K562 (cell line): ENCODE results near the gene APOM. TPM values are rescaled to one million over a fixed set of nuclear protein-coding genes. Genes with fewer than 3 reads are reported as not detected.
A peak's percentile ranks its signal among the peaks of the same experiment; 100 is the strongest.

Source experiments
- BRD4 ChIP-seq: fragments of 200-600 bp; sonication (generic); IDR thresholded peaks from 2 replicates; pipeline ENCODE4 v1.6.1; 2017; ENCODE audit warnings: inconsistent platforms
- CBX8 ChIP-seq: fragments of 200-600 bp; sonication (generic); IDR thresholded peaks from 2 replicates; pipeline ENCODE4 v1.6.1; 2012; ENCODE audit warnings: borderline replicate concordance, mixed run types, low read depth, mild to moderate bottlenecking, moderate library complexity, mixed read lengths, low read length, control low read depth, inconsistent platforms; ENCODE audit not compliant: poor library complexity, severe bottlenecking; ENCODE audit errors: extremely low read depth
- FOXA3 ChIP-seq, 2 experiments: fragments of 450-650 bp in 1 of 2; sonication (generic) in 1 of 2; formaldehyde crosslinking; IDR thresholded peaks in 1 of 2; conservative IDR thresholded peaks in 1 of 2; 2 replicates each; pipeline versions ENCODE4 v1.4.0 to v1.8.0; 2020 to 2022; ENCODE audit warnings: mild to moderate bottlenecking in 2 of 2, missing genetic modification reagents in 1 of 2
- FOXM1 ChIP-seq, 2 experiments: fragments of 450-650 bp in 1 of 2; sonication (generic) in 1 of 2; formaldehyde crosslinking in 1 of 2; IDR thresholded peaks; 2 replicates each; pipeline versions ENCODE4 v1.6.1 to v1.9.0; 2017 to 2022; ENCODE audit warnings: low read depth in 2 of 2, mild to moderate bottlenecking in 2 of 2, missing genetic modification reagents in 1 of 2, moderate library complexity in 1 of 2
- FOXP4 ChIP-seq: sonication (generic); formaldehyde crosslinking; IDR thresholded peaks from 2 replicates; pipeline ENCODE4 v1.8.0; 2022; ENCODE audit warnings: mild to moderate bottlenecking, missing genetic modification reagents, borderline replicate concordance
- KLF16 ChIP-seq: IDR thresholded peaks from 2 replicates; pipeline ENCODE4 v1.6.1; 2016; ENCODE audit warnings: antibody characterized with exemption
- KLF6 ChIP-seq: fragments of 250-450 bp; sonication (Bioruptor Pico); IDR thresholded peaks from 2 replicates; pipeline ENCODE4 v1.4.0; 2020; ENCODE audit warnings: mild to moderate bottlenecking, moderate library complexity, borderline replicate concordance
- NFATC3 ChIP-seq: fragments of 450-650 bp; IDR thresholded peaks from 2 replicates; pipeline ENCODE4 v1.6.1; 2017; ENCODE audit warnings: mild to moderate bottlenecking
- NR2C2 ChIP-seq, 2 experiments: fragments of 200-800 bp in 1 of 2; sonication (Bioruptor generic) in 1 of 2; sonication (generic) in 1 of 2; formaldehyde crosslinking in 1 of 2; IDR thresholded peaks; 2 replicates each; pipeline versions ENCODE4 v1.6.1 to v1.8.0; 2016 to 2022; ENCODE audit warnings: mild to moderate bottlenecking in 1 of 2, missing compliant biosample characterization in 1 of 2, missing genetic modification characterization in 1 of 2, missing genetic modification reagents in 1 of 2
- NUFIP1 ChIP-seq: fragments of 450-650 bp; IDR thresholded peaks from 2 replicates; pipeline ENCODE4 v1.6.1; 2018; ENCODE audit not compliant: partially characterized antibody
- PCBP1 ChIP-seq: fragments of 200-400 bp; formaldehyde crosslinking; IDR thresholded peaks from 2 replicates; pipeline ENCODE4 v1.6.1; 2018; ENCODE audit warnings: mild to moderate bottlenecking, low read depth, low read length; ENCODE audit not compliant: poor library complexity, severe bottlenecking
- RHOXF2B ChIP-seq: fragments of 250-450 bp; sonication (Bioruptor Pico); conservative IDR thresholded peaks from 2 replicates; pipeline ENCODE4 v1.5.1; 2021
- RNF2 ChIP-seq: sonication (generic); IDR thresholded peaks from 2 replicates; pipeline ENCODE4 v1.6.1; 2016
- SPI1 ChIP-seq: IDR thresholded peaks from 2 replicates; pipeline ENCODE4 v1.6.1; 2011; ENCODE audit warnings: low read depth, low read length, control low read depth, borderline replicate concordance
- THAP12 ChIP-seq: fragments of 250-450 bp; sonication (Bioruptor Pico); IDR thresholded peaks from 2 replicates; pipeline ENCODE4 v1.9.0; 2021; ENCODE audit warnings: mild to moderate bottlenecking, inconsistent platforms
- ZMIZ1 ChIP-seq, 2 experiments: fragments of 150-350 bp in 1 of 2; IDR thresholded peaks; 2 replicates each; pipeline ENCODE4 v1.6.1; 2012 to 2016; ENCODE audit warnings: low read depth in 2 of 2, low read length in 2 of 2, mild to moderate bottlenecking in 1 of 2, moderate library complexity in 1 of 2
- ZNF274 ChIP-seq: IDR thresholded peaks from 2 replicates; pipeline ENCODE4 v1.6.1; 2011; ENCODE audit warnings: low read depth, mild to moderate bottlenecking, low read length, moderate library complexity, borderline replicate concordance
- ZZZ3 ChIP-seq: fragments of 450-650 bp; IDR thresholded peaks from 2 replicates; pipeline ENCODE4 v1.6.1; 2016; ENCODE audit warnings: antibody characterized with exemption, mild to moderate bottlenecking, moderate library complexity
- polyA plus RNA-seq, 8 experiments: library from polyadenylated mRNA; depleted of rRNA in 4 of 8; stranded (reverse) in 5 of 8; unstranded in 3 of 8; fragments of >200 nt; fragmentation: Nextera tagmentation in 2 of 8; fragmentation: Illumina TruSeq in 1 of 8; extraction: Ambion mirVana in 2 of 8; extraction: Trizol in 1 of 8; gene quantifications; 2 replicates each; pipeline versions ENCODE4 v1.2.1 to v1.2.3, GENCODE V29; 2011 to 2014; ENCODE audit warnings: inconsistent platforms in 1 of 8, missing spikeins in 1 of 8
- total RNA-seq, 7 experiments: library from RNA; depleted of rRNA in 6 of 7; stranded (reverse); fragments of >200 nt in 6 of 7; fragmentation: Illumina TruSeq in 2 of 7; extraction: Trizol in 2 of 7; gene quantifications; 2 replicates each; pipeline versions ENCODE4 v1.2.1 to v1.2.3, GENCODE V29; 2011 to 2021; ENCODE audit warnings: low replicate concordance in 1 of 7

APOM gene
- total and polyA plus RNA-seq, 9 of the 15 experiments (the other 6 are each of a cell fraction or from before 2014, with no cell fraction given), result 5.7 to 24.3 (median 10.4) TPM

GRCh38 chr6:31619805-31620585 is 35.7 kb upstream of the APOM start (continued):
- peak; percentile 92 for TF ChIP-seq FOXM1 (IDR thresholded peaks at IDR 0.05; ENCODE audit: low read depth)
- TF ChIP-seq FOXM1 (CRISPR knock-in tag; IDR thresholded peaks at IDR 0.05; ENCODE audit: low read depth), result peak; percentile 33; the same call in 1 of the 2 replicates
- TF ChIP-seq ZMIZ1 (IDR thresholded peaks at IDR 0.05; ENCODE audit: low read depth in 2 of 2, low read length in 2 of 2), result peak in 1 of 2 experiments; percentile 47; a peak in 1 of 4 replicates
- TF ChIP-seq PCBP1, result no peak
- TF ChIP-seq BRD4, result no peak
- TF ChIP-seq SPI1, result no peak
- no peak; the same call in 1 of the 2 replicates for TF ChIP-seq KLF16
- no peak for TF ChIP-seq ZNF274
- TF ChIP-seq ZZZ3, result no peak
- peak; percentile 96 for TF ChIP-seq THAP12 (CRISPR knock-in tag)
- TF ChIP-seq FOXA3 (CRISPR knock-in tag; conservative IDR thresholded peaks at IDR 0.05 in 1 of 2, IDR thresholded peaks at IDR 0.05 in 1 of 2), result peak in 1 of 2 experiments; percentile 43; a peak in 1 of 4 replicates
- TF ChIP-seq KLF6 (CRISPR knock-in tag), result peak; percentile 80; the same call in 1 of the 2 replicates
- peak; percentile 69 for TF ChIP-seq RNF2
- no peak for TF ChIP-seq NUFIP1
- TF ChIP-seq FOXP4 (CRISPR knock-in tag), result no peak
- peak; percentile 90 for TF ChIP-seq RHOXF2B (CRISPR knock-in tag)
- TF ChIP-seq NFATC3, result 0 out of 2 replicates have a peak, but pooled peaks have one; percentile 61
- no peak for TF ChIP-seq CBX8
- TF ChIP-seq NR2C2 (CRISPR knock-in tag; IDR thresholded peaks at IDR 0.05), result peak; percentile 72; the same call in 1 of the 2 replicates
- TF ChIP-seq NR2C2 (tag; IDR thresholded peaks at IDR 0.05), result no peak
